ENCODE results near the gene ANKRD10. TPM values are rescaled to one million over a fixed set of nuclear protein-coding genes. Genes with fewer than 3 reads are reported as not detected.

The ANKRD10 gene
- total RNA-seq, 1 experiment from 2014 or later = 159 TPM

DNA sequence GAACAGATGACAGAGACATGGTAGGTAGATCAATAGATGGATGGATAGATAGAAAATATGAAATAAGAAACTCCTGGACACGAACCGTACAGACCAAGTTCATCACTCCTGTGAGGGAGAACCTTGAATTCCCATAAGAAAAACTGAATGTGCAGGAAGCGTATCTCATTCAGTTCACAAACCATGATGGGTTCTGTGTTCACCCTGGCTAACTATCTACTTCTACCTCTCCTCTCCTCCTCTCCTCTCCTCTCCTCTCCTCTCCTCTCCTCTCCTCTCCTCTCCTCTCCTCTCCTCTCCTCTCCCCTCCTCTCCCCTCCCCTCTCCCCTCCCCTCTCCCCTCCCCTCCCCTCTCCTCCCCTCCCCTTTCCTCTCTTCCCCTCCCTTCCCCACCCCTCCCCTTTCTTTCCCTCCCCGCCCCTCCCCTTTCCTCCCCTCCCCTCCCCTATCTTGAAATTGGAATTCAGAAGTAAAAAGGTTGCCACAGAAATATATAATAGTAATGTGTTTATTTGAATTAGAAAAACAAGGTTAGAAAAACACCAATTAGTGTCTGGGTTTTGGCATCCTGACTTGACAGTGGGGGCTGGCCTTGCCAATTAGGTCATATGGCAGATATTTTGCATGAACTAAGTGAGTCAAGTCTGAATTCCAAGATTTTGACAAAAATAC is 75.9 kb downstream of the ANKRD10 start:
- Histone ChIP-seq H3K4ac (ENCODE audit: low read depth, low read length) (no peak overlapping the region), H4K20me1 (ENCODE audit: control insufficient read depth, insufficient read depth, insufficient read length) (no peaks in the 10 kb centered on the region), H2BK120ac (ENCODE audit: low read depth, low read length, poor library complexity, severe bottlenecking) (no peak overlapping the region), H2AK5ac (ENCODE audit: insufficient read length, low read length) (no peak overlapping the region), H3K4me2 (ENCODE audit: insufficient read depth, insufficient read length, low read length) (no peak overlapping the region), H3K14ac (ENCODE audit: insufficient read depth, low read length) (no peak overlapping the region), H2BK20ac (ENCODE audit: low read depth, low read length, poor library complexity, severe bottlenecking) (no peak overlapping the region), H3K9me3 (ENCODE audit: control insufficient read depth, low read depth, low read length) (no peaks in the 10 kb centered on the region), H3K79me2 (ENCODE audit: insufficient read depth, low read length) (no peaks in the 10 kb centered on the region), H2BK12ac (ENCODE audit: insufficient read length, low read depth, low read length) (no peak overlapping the region), H3K18ac (ENCODE audit: insufficient read length, low read depth, low read length) (no peak overlapping the region), H3K79me1 (ENCODE audit: insufficient read depth, low read depth, low read length, poor library complexity, severe bottlenecking) (no peaks in the 10 kb centered on the region), H3K23me2 (ENCODE audit: insufficient read length, low read depth, low read length, poor library complexity, severe bottlenecking) (no peaks in the 10 kb centered on the region), H3K27me3 (ENCODE audit: insufficient read depth, low read length) (no peaks in the 10 kb centered on the region), H3T11ph (ENCODE audit: low read length) (no peak overlapping the region), H4K91ac (ENCODE audit: insufficient read length, low read depth, low read length) (no peak overlapping the region), H2BK15ac (ENCODE audit: low read depth, low read length) (no peak overlapping the region), H3K4me1 (ENCODE audit: insufficient read depth, low read length) (no peaks in the 10 kb centered on the region), H2AFZ (ENCODE audit: low read length) (no peak overlapping the region), H4K5ac (ENCODE audit: insufficient read length, low read depth, low read length) (no peak overlapping the region), H3K23ac (ENCODE audit: insufficient read length, low read depth, low read length) (no peak overlapping the region), H3K56ac (ENCODE audit: insufficient read length, low read depth, low read length) (no peak overlapping the region), H4K8ac (replicated peaks; ENCODE audit: insufficient read length, low read depth, low read length) (no peak overlapping the region), H3K9ac (ENCODE audit: extremely low read depth, insufficient read length, low read length) (no peak overlapping the region), H3K27ac (ENCODE audit: insufficient read length, low read depth, low read length) (no peak overlapping the region), H2BK5ac (ENCODE audit: insufficient read length, low read length) (no peak overlapping the region)
- Mint-ChIP-seq H3K27me3 (ENCODE audit: low read depth) (peaks cover 2% of the 10 kb centered on the region; the same call in 1 of the 2 replicates), H3K9me3 (peaks cover 6% of the 10 kb centered on the region in 2 experiments; a peak in 4 of 5 replicates), H3K4me1 (peaks cover 15% of the 10 kb centered on the region in 2 experiments), H3K4me3 (no peak overlapping the region), H3K36me3 (ENCODE audit: insufficient read depth in 1 of 3, low read depth in 3 of 3) (0 out of 7 replicates have a peak, but pooled peaks cover 0 to 6% (median 4%) of the 10 kb centered on the region in 3 experiments), H3K27ac (no peak overlapping the region)
- DNase-seq = no peak
- no CpG with 5 or more reads among the region's 4 CpGs for WGBS (ENCODE audit: extremely low coverage, insufficient read length, low lambda C conversion rate)
- TF ChIP-seq, protein P1, sequence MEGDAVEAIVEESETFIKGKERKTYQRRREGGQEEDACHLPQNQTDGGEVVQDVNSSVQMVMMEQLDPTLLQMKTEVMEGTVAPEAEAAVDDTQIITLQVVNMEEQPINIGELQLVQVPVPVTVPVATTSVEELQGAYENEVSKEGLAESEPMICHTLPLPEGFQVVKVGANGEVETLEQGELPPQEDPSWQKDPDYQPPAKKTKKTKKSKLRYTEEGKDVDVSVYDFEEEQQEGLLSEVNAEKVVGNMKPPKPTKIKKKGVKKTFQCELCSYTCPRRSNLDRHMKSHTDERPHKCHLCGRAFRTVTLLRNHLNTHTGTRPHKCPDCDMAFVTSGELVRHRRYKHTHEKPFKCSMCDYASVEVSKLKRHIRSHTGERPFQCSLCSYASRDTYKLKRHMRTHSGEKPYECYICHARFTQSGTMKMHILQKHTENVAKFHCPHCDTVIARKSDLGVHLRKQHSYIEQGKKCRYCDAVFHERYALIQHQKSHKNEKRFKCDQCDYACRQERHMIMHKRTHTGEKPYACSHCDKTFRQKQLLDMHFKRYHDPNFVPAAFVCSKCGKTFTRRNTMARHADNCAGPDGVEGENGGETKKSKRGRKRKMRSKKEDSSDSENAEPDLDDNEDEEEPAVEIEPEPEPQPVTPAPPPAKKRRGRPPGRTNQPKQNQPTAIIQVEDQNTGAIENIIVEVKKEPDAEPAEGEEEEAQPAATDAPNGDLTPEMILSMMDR (conservative IDR thresholded peaks at IDR 0.05) = no peak
